CD14-positive monocyte (primary cell): ENCODE results near the gene PMEL. TPM values are rescaled to one million over a fixed set of nuclear protein-coding genes. Genes with fewer than 3 reads are reported as not detected.
"Not testable (repeated sequence)": the region's sequence is repeated elsewhere in the genome, so short reads cannot be mapped to it uniquely, and the experiment has no call there.

Source experiments
- DNase-seq, 3 donors: peaks; one replicate each; pipeline ENCODE4 v3.0.0-alpha.2; 2011 to 2022
- H2AFZ ChIP-seq: 2 replicates; pipeline ENCODE4 v1.6.0; 2012; ENCODE audit warnings: mild to moderate bottlenecking, low read depth, low read length, inconsistent platforms; ENCODE audit not compliant: insufficient read depth, poor library complexity, severe bottlenecking
- H3K27ac ChIP-seq, 2 donors: 1 replicate in 1 of 2; 2 replicates in 1 of 2; pipeline ENCODE4 v1.5.1; 2012 to 2013; ENCODE audit warnings: low read length in 2 of 2, control low read depth in 1 of 2, inconsistent platforms in 1 of 2, low read depth in 1 of 2, mild to moderate bottlenecking in 1 of 2
- H3K27me3 ChIP-seq, 2 donors: one replicate each; pipeline versions ENCODE4 v1.6.0 to v1.6.1; 2011 to 2013; ENCODE audit warnings: low read length in 2 of 2; ENCODE audit not compliant: control insufficient read depth in 2 of 2, insufficient read depth in 2 of 2
- H3K36me3 ChIP-seq, 2 donors: replicated peaks in 1 of 2; 1 replicate in 1 of 2; 2 replicates in 1 of 2; pipeline versions ENCODE4 v1.5.1 to v1.6.1; 2012 to 2013; ENCODE audit warnings: low read length in 2 of 2, control low read depth in 1 of 2, inconsistent platforms in 1 of 2, mild to moderate bottlenecking in 1 of 2; ENCODE audit not compliant: insufficient read depth in 2 of 2, control insufficient read depth in 1 of 2
- H3K4me1 ChIP-seq, 2 donors: 1 replicate in 1 of 2; 2 replicates in 1 of 2; pipeline versions ENCODE4 v1.5.1 to v1.6.1; 2012 to 2013; ENCODE audit warnings: low read length in 2 of 2, control low read depth in 1 of 2, inconsistent platforms in 1 of 2, mild to moderate bottlenecking in 1 of 2, moderate library complexity in 1 of 2; ENCODE audit not compliant: insufficient read depth in 2 of 2, control insufficient read depth in 1 of 2
- H3K4me2 ChIP-seq: replicated peaks from 2 replicates; pipeline ENCODE3; 2012; ENCODE audit warnings: low read length, moderate library complexity, mild to moderate bottlenecking; ENCODE audit not compliant: poor library complexity, severe bottlenecking; ENCODE audit errors: extremely low read depth
- H3K4me3 ChIP-seq, 3 experiments: fragments of 200-600 bp in 1 of 3; sonication (generic) in 1 of 3; replicated peaks in 1 of 3; 1 replicate in 2 of 3; 2 replicates in 1 of 3; pipeline ENCODE4 v1.5.1; 2011 to 2013; ENCODE audit warnings: low read length in 3 of 3, mild to moderate bottlenecking in 3 of 3, control low read depth in 2 of 3, low read depth in 2 of 3, inconsistent platforms in 1 of 3, moderate library complexity in 1 of 3
- H3K79me2 ChIP-seq: 2 replicates; pipeline ENCODE4 v1.6.0; 2012; ENCODE audit warnings: mild to moderate bottlenecking, control low read depth, inconsistent platforms, low read length, moderate library complexity; ENCODE audit not compliant: insufficient read depth
- H3K9ac ChIP-seq: 2 replicates; pipeline ENCODE4 v1.6.0; 2017; ENCODE audit warnings: low read length, mild to moderate bottlenecking; ENCODE audit not compliant: insufficient read depth, poor library complexity, severe bottlenecking
- H3K9me3 ChIP-seq, 2 donors: replicated peaks in 1 of 2; 1 replicate in 1 of 2; 2 replicates in 1 of 2; pipeline versions ENCODE4 v1.5.1 to v1.6.1; 2012 to 2013; ENCODE audit warnings: low read length in 2 of 2, control low read depth in 1 of 2; ENCODE audit not compliant: control insufficient read depth in 1 of 2, insufficient read depth in 1 of 2
- H4K20me1 ChIP-seq: 2 replicates; pipeline ENCODE4 v1.6.0; 2012; ENCODE audit warnings: mild to moderate bottlenecking, low read length, control low read depth, moderate library complexity; ENCODE audit not compliant: insufficient read depth
- H3K27ac Mint-ChIP-seq, 7 donors: one replicate each; pipeline ENCODE4 v1.8.0; 2020; ENCODE audit warnings: mild to moderate bottlenecking in 7 of 7, mixed read lengths in 7 of 7, moderate library complexity in 6 of 7, inconsistent platforms in 2 of 7
- H3K27me3 Mint-ChIP-seq, 3 donors: one replicate each; pipeline ENCODE4 v1.8.0; 2021 to 2022; ENCODE audit warnings: low read depth in 3 of 3, mild to moderate bottlenecking in 3 of 3, mixed read lengths in 3 of 3, moderate library complexity in 3 of 3, inconsistent platforms in 1 of 3
- H3K36me3 Mint-ChIP-seq, 2 donors: one replicate each; pipeline ENCODE4 v1.8.0; 2020; ENCODE audit warnings: mixed read lengths in 2 of 2, inconsistent platforms in 1 of 2, mild to moderate bottlenecking in 1 of 2
- H3K4me1 Mint-ChIP-seq: one replicate; pipeline ENCODE4 v1.8.0; 2020; ENCODE audit warnings: mild to moderate bottlenecking, mixed read lengths
- H3K4me3 Mint-ChIP-seq, 2 donors: one replicate each; pipeline ENCODE4 v1.8.0; 2020; ENCODE audit warnings: mild to moderate bottlenecking in 2 of 2, mixed read lengths in 2 of 2, moderate library complexity in 1 of 2
- H3K9me3 Mint-ChIP-seq, 7 donors: one replicate each; pipeline ENCODE4 v1.8.0; 2020 to 2022; ENCODE audit warnings: mixed read lengths in 7 of 7, mild to moderate bottlenecking in 6 of 7, moderate library complexity in 6 of 7, inconsistent platforms in 2 of 7
- CTCF ChIP-seq: fragments of 200-600 bp; IDR thresholded peaks from one replicate; pipeline ENCODE4 v1.8.0; 2022; ENCODE audit warnings: antibody characterized with exemption, mild to moderate bottlenecking
- WGBS: methylation state at CpG from one replicate; pipeline ENCODE4 v1.1.5; 2013; ENCODE audit warnings: missing lambda C conversion rate; ENCODE audit not compliant: insufficient coverage; 5-methylcytosine and 5-hydroxymethylcytosine counted together
- intact Hi-C, 2 donors: fragments of 100-400 bp; cut with micrococcal nuclease; formaldehyde crosslinking; loops; one replicate each; pipeline versions ENCODE4 v1.15.0 to v1.15.1; 2023
- polyA plus RNA-seq, 3 donors: library from polyadenylated mRNA; depleted of rRNA in 1 of 3; unstranded in 2 of 3; stranded (reverse) in 1 of 3; fragments of 300-500 nt in 2 of 3; fragments of >200 nt in 1 of 3; fragmentation: Illumina TruSeq in 2 of 3; gene quantifications; 1 replicate in 2 of 3; 2 replicates in 1 of 3; pipeline ENCODE4 v1.2.3, GENCODE V29; 2012 to 2021

Gene PMEL
- polyA plus RNA-seq, 3 donors, result 0.37 to 0.54 (median 0.40) TPM

DNA sequence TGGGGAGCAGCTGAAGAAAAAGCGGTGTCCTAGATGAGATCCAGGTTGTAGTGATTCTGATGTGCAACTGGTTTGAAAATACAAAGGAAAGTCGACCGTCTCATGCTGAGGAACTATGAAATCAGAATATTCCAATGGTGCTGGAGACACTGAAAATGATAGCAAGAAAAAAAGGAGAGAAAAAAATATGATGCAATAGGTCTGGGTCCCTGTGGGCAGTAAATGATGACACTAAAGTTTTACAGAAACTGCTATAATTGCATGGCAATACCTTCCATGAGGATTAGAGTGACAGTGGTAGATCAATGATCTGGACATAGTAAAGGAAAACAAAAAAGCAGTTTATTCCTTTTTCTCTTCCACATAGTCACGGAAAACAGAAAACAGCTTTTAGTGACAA lies 40.5 kb downstream of the PMEL start:
- Mint-ChIP-seq H3K36me3 (peaks cover 20 to 31% of the 10 kb centered on the region in 2 donors), H3K4me3 (no peak overlapping the region), H3K27me3 (no peaks in the 10 kb centered on the region), H3K27ac (peak overlapping the region in 3 of 7 donors; percentile 33 to 95 (median 51)), H3K9me3 (no peaks in the 10 kb centered on the region), H3K4me1 (peaks cover 40% of the 10 kb centered on the region)
- peaks cover 95% of the 10 kb centered on the region for H3K79me2 ChIP-seq
- no peak overlapping the region for H2AFZ ChIP-seq
- 72% methylated on average over 3 of the region's 4 CpGs for WGBS
- no peak overlapping the region for H3K4me3 ChIP-seq
- no peaks in the 10 kb centered on the region for H3K9me3 ChIP-seq
- no peak overlapping the region for H3K9ac ChIP-seq
- no peak overlapping the region for H3K4me2 ChIP-seq
- H4K20me1 ChIP-seq, result peaks cover 37% of the 10 kb centered on the region
- no peaks in the 10 kb centered on the region for H3K27me3 ChIP-seq
- TF ChIP-seq CTCF, result no peak
- DNase-seq, result no peak
- H3K27ac ChIP-seq, result no peak overlapping the region
- peaks cover 34 to 39% of the 10 kb centered on the region in 2 donors for H3K4me1 ChIP-seq
- peaks cover 6 to 21% of the 10 kb centered on the region in 2 donors for H3K36me3 ChIP-seq
- intact Hi-C loops, result loop anchor here (5.0 kb wide), 3 partner anchors 47 to 188 kb away; partner anchors contain the start of genes ORMDL2 (in 1 of the 2), RAB5B (in 1 of the 2) and SARNP (in 1 of the 2)

DNA sequence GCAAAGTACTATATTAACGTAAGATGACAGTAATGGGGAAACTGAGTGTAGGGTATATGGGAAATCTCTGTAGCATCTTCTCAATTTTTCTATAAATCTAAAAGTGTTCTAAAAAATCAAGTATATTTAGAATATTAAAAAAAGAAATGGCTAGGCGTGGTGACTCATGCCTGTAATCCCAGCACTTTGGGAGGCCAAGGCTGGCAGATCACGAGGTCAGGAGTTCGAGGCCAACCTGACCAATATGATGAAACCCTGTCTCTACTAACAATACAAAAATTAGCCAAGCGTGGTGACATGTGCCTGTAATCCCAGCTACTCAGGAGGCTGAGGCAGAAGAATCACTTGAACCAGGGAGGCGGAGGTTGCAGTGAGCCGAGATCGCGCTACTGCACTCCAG lies 42.2 kb downstream of the PMEL start:
- H3K27ac ChIP-seq, H3K9ac ChIP-seq, DNase-seq, H3K4me2 ChIP-seq, intact Hi-C loops, H2AFZ ChIP-seq, H3K27me3 ChIP-seq, H3K9me3 ChIP-seq, H3K4me3 ChIP-seq, H3K27me3 Mint-ChIP-seq, H3K4me3 Mint-ChIP-seq, H3K9me3 Mint-ChIP-seq: not testable (repeated sequence)
- Histone ChIP-seq H3K4me1 (peaks cover 17 to 22% of the 10 kb centered on the region in 2 donors), H3K36me3 (peaks cover 6 to 29% of the 10 kb centered on the region in 2 donors), H4K20me1 (peaks cover 54% of the 10 kb centered on the region), H3K79me2 (peaks cover 99% of the 10 kb centered on the region)
- WGBS, result 92% methylated on average over 4 of the region's 9 CpGs
- Mint-ChIP-seq H3K36me3 (peaks cover 20 to 40% of the 10 kb centered on the region in 2 donors), H3K4me1 (peaks cover 24% of the 10 kb centered on the region), H3K27ac (peak overlapping the region in 1 of 7 donors; percentile 15)
